ENCODE data around the gene ATAD1.
"Not testable (repeated sequence)": the region's sequence is repeated elsewhere in the genome, so short reads cannot be mapped to it uniquely, and the experiment has no call there.

- not testable (repeated sequence) for TF ChIP-seq CTCF (IDR thresholded peaks at IDR 0.05; ENCODE audit: borderline replicate concordance, extremely low read depth, low read length, poor library complexity, severe bottlenecking); EZH2 (IDR thresholded peaks at IDR 0.05; ENCODE audit: borderline replicate concordance, low read depth, low read length, severe bottlenecking)
Measured at GRCh38 chr10:87742992-87743610, 74.9 kb downstream of the ATAD1 start.
